Chondrocyte (in vitro differentiated cells): ENCODE data around the gene MYH11. TPM values are rescaled to one million over a fixed set of nuclear protein-coding genes. Genes with fewer than 3 reads are reported as not detected.

Source experiments
- DNase-seq: peaks from one replicate; pipeline ENCODE4 v3.0.0; 2021; ENCODE audit warnings: mixed read lengths, low spot score
- H3K27ac Mint-ChIP-seq: one replicate; pipeline ENCODE4 v1.8.0; 2021; ENCODE audit warnings: mild to moderate bottlenecking, moderate library complexity, mixed read lengths; ENCODE audit not compliant: unreplicated experiment
- H3K27me3 Mint-ChIP-seq: 2 replicates; pipeline ENCODE4 v1.8.0; 2021; ENCODE audit warnings: low read depth, mixed read lengths
- H3K36me3 Mint-ChIP-seq: 2 replicates; pipeline ENCODE4 v1.8.0; 2021; ENCODE audit warnings: low read depth, mixed read lengths
- H3K4me1 Mint-ChIP-seq: 2 replicates; pipeline ENCODE4 v1.8.0; 2021; ENCODE audit warnings: low read depth, mild to moderate bottlenecking, mixed read lengths
- H3K4me3 Mint-ChIP-seq: one replicate; pipeline ENCODE4 v1.8.0; 2021; ENCODE audit warnings: mild to moderate bottlenecking, moderate library complexity, mixed read lengths; ENCODE audit not compliant: unreplicated experiment
- H3K9me3 Mint-ChIP-seq: 2 replicates; pipeline ENCODE4 v1.8.0; 2021; ENCODE audit warnings: low read depth, mixed read lengths
- total RNA-seq: library from RNA; stranded (reverse); gene quantifications from 3 replicates; pipeline ENCODE4 v1.2.1, GENCODE V29; 2021
- TF ChIP-seq, protein P1 (sequence below): fragments of 200-600 bp; sonication (generic); IDR thresholded peaks from 2 replicates; pipeline ENCODE4 v1.5.0; 2021; ENCODE audit warnings: antibody characterized with exemption, mild to moderate bottlenecking, moderate library complexity

The MYH11 gene
- total RNA-seq, 1 donor from 2014 or later, result 58.3 TPM

DNA sequence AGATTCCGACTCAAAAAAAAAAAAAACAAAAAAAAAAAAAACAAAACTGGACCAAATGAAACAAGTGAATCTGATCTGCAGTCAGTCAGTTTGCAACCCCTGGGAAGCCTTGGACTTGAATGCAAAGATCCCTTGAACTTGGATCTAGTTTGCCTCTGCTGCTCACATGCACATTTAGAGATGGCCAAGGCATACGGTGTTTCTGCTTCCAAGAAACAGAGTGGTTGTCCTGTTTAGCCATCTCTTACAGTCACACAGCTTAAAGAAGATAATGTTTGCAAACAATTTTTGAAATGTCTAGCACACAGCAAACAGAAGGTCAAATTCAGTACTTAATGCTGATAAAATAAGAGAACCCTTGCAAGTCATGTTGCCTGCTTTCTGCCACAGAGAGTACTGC lies 202.2 kb downstream of the MYH11 start:
- DNase-seq, result no peak
- Mint-ChIP-seq H3K36me3 (peaks cover 1% of the 10 kb centered on the region), H3K4me1 (peaks cover 28% of the 10 kb centered on the region), H3K27me3 (no peaks in the 10 kb centered on the region), H3K4me3 (no peak overlapping the region), H3K27ac (no peak overlapping the region), H3K9me3 (no peaks in the 10 kb centered on the region)
- TF ChIP-seq, protein P1, sequence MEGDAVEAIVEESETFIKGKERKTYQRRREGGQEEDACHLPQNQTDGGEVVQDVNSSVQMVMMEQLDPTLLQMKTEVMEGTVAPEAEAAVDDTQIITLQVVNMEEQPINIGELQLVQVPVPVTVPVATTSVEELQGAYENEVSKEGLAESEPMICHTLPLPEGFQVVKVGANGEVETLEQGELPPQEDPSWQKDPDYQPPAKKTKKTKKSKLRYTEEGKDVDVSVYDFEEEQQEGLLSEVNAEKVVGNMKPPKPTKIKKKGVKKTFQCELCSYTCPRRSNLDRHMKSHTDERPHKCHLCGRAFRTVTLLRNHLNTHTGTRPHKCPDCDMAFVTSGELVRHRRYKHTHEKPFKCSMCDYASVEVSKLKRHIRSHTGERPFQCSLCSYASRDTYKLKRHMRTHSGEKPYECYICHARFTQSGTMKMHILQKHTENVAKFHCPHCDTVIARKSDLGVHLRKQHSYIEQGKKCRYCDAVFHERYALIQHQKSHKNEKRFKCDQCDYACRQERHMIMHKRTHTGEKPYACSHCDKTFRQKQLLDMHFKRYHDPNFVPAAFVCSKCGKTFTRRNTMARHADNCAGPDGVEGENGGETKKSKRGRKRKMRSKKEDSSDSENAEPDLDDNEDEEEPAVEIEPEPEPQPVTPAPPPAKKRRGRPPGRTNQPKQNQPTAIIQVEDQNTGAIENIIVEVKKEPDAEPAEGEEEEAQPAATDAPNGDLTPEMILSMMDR, result no peak

DNA sequence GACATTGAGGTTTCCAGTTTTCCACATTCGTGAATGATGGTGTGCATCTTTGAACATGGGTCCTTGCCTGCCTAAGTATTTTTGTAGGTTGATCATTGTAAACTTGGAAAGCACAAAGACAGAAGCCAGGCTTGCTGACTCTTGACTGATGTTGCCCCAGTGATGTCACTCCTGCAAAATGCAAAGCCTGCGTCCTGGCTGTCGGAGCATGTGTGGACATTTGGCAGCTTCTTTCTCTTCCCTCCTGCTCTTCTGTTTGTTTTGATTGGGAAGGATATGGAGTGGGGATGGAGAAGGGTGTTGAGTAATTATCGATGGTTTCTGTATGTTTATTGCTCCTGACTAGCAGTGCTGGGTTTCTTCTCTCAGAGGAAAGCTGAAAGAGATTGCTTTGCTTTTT lies 203.6 kb downstream of the MYH11 start:
- Mint-ChIP-seq H3K27me3 (no peaks in the 10 kb centered on the region), H3K9me3 (no peaks in the 10 kb centered on the region), H3K4me1 (peaks cover 31% of the 10 kb centered on the region), H3K27ac (peak overlapping the region; percentile 78), H3K4me3 (peak overlapping the region; percentile 16), H3K36me3 (peaks cover 1% of the 10 kb centered on the region)
- DNase-seq, result no peak
- TF ChIP-seq, protein P1, result no peak

Other genes starting within 250 kb of the MYH11 start
- 50.8 to 61.5 TPM (median 54.4 TPM) in 3 replicates for gene MARF1, start 213.9 kb downstream of the MYH11 start, total RNA-seq
- gene NDE1, start 206.8 kb downstream of the MYH11 start, total RNA-seq, result 29.3 to 32.9 TPM (median 32.3 TPM) in 3 replicates
- 16.4 to 25.5 TPM (median 19.7 TPM) in 3 replicates for gene CEP20, start 31.6 kb upstream of the MYH11 start, total RNA-seq
- gene ABCC1, start 92.6 kb upstream of the MYH11 start, total RNA-seq, result 47.9 to 118 TPM (median 48.3 TPM) in 3 replicates